Dermis microvascular lymphatic vessel endothelial cell (primary cell): ENCODE data around the gene RAB27A. TPM values are rescaled to one million over a fixed set of nuclear protein-coding genes. Genes with fewer than 3 reads are reported as not detected.
"Not testable (repeated sequence)": the region's sequence is repeated elsewhere in the genome, so short reads cannot be mapped to it uniquely, and the experiment has no call there.

Experiments
- DNase-seq, 2 donors: peaks; one replicate each; pipeline versions ENCODE4 v3.0.0 to v3.0.0-alpha.2; 2010; ENCODE audit warnings: low read depth in 2 of 2
- total RNA-seq: library from RNA; depleted of rRNA; stranded (reverse); fragments of >200 nt; gene quantifications from 2 replicates; pipeline ENCODE4 v1.2.1, GENCODE V29; 2014

RAB27A gene
- total RNA-seq, result 6.2 and 6.8 TPM in 2 replicates

DNA sequence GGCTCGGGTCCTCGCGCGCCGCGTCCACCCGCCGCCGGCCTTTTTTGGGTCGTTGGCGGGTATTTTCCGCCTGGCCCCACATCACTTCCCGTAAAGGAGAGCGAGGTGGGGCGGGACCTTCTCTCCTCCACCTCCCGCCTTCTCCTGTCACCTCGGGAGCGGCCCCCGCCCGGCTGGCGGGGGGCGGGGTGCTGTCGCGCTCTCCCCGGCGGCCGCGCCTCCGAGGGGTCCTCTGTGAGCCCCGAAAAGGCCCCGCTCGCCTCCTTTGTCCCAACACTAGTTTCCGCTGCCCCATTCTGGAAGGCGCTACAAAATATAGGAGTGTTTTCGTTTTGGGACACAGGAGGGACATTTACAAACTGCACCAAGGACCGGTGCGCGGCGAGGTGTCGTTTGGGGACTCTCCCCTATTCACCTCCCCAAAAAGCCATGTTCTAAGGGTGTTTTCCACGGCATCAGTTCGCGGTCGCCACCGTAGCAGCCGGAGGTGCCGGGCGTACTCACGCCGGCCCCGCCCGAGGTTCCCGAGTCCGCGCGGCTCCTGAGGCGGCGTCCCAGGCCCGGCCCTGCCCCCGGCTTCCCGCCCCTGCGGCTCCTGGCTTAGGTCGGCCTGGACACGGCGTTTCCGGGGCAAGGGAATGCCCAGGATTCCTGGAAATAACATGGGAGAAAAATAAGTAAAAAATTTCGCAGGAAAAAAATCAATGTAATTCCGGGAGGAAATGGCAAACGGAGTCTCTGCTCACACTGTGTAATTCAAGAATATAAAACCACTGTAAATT is at the start of gene RAB27A:
Gene RAB27A, minus strand, starts transcription at position 68 of the 782 bp plus-strand sequence. CDS start 54,879 bp downstream, outside the sequence.
- peak; percentile 31 to 74 for DNase-seq

DNA sequence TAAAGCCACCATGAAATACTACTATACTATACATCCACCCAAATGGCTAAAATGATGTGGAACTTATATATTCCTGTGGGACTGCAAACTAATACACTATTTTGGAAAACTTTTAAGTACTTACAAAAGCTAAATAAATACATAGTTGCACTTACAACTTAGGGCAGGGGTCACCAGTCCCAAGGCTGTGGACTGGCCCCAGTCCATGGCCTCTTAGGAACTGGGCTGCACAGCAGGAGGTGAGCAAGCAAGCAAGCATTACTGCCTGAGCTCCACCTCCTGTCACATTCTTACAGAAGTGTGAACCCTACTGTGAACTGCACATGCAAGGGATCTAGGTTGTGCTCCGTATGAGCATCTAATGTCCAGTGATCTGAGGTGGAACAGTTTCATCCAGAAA is 47.5 kb upstream of the RAB27A start:
- DNase-seq, result no peak

DNA sequence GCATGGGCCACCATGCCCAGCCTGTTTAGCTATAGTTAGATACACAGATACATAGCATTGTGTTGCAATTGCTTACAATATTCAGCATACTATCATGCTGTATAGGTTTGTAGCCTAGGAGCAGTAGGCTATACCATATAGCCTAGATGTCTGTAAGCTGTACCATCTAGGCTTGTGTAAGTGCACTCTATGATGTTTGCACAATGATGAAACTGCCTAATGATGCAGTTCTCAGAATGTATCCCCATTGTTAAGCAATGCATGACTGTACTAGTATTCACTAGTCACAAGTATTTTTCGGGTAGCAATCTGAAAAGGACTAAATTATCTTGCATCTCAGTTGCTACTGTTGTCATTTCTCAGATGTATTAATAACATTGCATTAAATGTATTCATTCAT is 45.4 kb upstream of the RAB27A start:
- no peak for DNase-seq

DNA sequence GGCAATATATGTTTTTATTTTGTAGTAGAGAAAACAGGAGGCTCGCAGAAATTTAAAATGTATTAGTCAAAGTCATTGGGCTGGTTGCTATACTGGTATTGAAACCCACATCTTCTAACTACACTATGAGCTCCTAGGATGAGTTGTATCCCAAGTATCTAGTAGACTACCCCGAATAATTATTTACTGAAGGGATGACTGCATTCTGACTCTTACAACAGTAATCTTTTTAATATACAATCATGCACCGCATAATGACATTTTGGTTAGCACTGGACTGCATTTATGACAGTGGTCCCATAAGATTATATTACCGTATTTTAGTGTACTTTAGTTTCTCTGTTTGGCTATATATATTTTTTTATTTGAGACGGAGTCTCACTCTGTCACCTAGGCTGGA is 44.8 kb upstream of the RAB27A start:
- DNase-seq, result no peak

DNA sequence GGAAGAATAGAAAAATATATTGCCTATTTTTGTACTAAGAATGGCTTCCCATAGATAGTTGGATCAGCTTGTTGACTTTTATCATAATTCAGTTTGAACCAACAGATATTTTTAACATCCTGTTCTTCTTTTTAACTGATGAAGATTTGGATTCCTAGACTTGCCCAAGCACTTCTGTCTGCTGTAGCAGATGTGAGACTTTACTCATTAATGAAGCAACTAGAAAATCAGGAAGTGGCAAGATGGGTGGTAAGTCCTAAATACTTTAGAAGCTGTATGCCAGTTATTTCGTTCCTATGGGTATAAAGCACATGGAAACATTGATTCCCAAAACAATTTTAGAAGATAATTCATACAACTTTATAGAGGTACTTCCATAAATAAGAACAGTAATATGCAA is 37.8 kb upstream of the RAB27A start:
- no peak for DNase-seq

DNA sequence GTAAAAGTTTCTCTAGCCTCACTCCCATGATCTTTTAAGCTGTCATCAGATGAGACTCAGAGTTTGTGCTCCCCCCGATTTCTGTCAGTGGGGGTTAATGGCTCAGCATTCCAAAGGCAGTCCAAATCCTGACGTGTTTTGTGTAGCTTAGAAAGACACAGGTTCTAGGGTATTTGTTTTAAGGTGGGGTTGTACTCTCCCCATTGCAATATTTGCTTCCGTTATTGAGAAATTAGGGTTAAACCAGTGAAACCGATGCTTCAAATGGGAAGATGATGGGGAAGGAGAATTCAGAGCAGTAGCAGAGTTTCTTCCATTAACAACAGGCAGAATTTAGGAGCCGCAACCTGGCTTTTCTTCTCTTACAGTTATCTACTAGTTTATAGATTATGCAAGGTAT is 32.9 kb upstream of the RAB27A start:
- no peak for DNase-seq

DNA sequence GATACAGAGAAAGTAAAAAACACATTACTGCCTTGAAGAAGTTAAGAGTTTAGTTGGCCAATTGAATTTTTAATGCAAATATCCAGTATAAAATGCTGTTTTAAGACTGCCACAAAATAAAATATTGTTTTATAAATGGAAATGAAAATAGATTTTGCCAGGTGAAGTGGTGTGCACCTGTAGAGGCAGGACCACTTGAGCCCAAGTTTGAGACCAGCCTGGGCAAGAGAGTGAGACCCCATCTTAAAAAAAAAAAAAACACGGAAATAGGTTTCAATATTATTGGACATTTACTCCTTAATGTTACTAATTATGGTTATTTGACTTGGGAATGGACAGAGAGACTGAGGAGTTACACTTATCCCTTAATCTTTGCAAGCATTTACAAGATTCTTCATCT is 31.4 kb upstream of the RAB27A start:
- DNase-seq, result no peak

DNA sequence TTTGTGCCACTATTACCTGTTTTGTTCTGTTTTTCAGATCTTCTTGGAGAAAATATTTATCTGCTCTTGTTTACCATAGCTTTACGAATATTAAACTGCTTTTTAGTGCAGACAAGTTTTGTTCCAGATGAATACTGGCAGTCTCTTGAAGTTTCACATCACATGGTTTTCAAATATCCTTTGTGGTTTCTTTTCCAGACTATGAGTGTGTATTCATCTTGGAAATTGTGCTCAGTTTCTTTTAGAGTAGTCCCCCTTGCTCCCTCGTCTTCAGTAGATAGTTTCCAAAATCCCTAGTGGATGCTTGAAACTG is 30.6 kb upstream of the RAB27A start:
- DNase-seq, result no peak

DNA sequence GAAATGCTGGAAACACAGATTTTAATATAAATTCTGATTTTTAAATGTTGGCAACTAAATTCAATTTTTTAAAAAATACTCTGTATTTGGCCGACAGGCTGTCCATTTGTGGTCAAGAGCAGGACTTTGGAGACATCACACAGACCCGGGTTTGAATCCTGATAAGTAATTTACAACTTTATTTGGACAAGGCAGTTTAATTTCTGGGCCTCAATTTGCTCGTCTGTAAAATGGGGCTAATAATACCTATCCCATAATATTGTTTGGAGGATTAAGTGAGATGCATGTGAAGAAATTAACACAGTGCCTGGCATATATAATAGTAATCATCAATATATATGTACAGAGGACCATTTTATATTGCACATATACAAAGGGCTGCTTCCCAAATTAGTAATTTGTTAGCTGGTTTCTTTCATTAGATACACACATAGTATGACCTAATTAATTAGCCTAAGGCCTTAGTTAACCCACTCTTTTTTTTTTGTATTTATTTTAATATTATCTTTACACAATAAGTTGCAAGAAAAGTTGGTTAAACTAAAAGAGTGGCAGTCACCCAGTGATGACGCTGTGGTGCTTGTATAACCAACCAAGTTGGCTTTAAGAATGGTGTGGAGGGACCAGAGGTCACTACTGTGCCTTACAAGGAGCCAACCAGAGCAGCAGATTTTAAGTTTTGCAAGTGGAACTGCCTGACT is 30.1 kb upstream of the RAB27A start:
- no peak for DNase-seq

DNA sequence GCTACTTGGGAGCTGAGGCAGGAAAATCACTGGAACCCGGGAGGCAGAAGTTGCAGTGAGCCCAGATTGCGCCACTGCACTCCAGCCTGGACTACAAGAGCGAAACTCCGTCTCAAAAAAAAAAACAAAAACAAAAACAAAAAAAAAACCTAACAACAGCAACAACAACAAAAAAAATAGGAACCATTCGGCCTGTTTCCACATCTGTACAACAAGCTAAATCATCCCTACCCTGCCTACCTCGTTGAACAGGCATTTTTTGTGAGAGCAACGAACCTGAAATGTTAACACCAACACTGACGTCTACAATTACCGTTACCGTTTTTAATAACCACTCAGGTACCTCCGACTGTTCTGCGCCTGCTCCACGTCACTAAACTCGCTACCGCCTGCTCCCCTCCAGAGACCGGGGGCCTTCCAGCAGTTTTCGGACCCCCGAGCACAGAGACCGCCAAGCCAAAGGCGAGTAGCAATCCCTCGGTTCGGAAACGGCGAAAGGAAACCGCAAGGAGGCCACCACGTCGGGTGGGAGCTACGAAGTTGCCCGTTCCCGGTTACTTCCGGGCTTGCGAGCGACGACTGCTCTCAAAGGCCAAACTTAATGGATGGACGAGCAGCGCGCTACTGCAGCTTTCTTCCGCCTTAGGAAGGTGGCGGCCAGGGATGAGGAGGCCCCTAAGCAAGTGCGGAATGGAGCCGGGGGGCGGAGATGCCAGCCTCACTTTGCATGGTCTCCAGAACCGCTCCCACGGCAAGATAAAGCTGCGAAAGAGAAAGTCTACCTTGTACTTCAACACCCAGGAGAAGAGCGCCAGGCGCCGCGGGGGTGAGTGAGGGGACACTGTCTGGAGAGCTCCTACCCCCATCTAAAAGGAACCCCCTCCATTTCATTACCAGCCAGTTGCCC is 29.2 kb upstream of the RAB27A start, which contains the start of the genes PIGB and PIGBOS1:
Gene PIGB, plus strand, starts transcription at position 635 of the 907 bp plus-strand sequence. Its CDS starts 29 bp downstream, at position 664.
Gene PIGBOS1, minus strand, starts transcription at position 536 of the 907 bp plus-strand sequence. CDS start 1,331 bp downstream, outside the sequence.
- peak; percentile 73 to 90 for DNase-seq

DNA sequence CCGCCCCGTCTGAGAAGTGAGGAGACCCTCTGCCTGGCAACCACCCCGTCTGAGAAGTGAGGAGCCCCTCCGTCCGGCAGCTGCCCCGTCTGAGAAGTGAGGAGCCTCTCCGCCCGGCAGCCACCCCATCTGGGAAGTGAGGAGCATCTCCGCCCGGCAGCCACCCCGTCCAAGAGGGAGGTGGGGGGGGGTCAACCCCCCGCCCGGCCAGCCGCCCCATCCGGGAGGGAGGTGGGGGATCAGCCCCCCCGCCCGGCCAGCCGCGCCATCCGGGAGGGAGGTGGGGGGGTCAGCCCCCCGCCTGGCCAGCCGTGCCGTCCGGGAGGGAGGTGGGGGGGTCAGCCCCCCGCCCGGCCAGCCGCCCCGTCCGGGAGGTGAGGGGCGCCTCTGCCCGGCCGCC is 13.2 kb upstream of the RAB27A start:
- DNase-seq, result not testable (repeated sequence)

DNA sequence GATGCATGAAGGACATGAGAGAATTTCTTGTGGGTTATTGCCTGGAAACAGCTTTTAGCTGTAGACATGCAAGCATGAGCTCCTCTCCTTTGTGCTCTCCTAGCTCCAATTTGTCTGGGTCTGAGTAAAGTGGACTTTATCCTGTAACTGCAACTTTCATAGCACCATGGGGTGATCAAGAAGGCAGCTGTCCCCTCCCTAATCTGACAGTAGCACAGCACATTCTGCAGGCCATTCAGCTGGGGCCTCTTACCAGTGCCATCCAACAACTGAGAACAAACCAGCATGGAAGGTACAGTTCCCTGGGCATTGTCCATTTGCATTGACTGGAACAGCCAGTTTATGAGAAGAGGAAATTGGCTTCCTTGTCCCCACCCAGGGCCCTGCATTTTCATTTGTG is 7.7 kb upstream of the RAB27A start:
- no peak for DNase-seq

DNA sequence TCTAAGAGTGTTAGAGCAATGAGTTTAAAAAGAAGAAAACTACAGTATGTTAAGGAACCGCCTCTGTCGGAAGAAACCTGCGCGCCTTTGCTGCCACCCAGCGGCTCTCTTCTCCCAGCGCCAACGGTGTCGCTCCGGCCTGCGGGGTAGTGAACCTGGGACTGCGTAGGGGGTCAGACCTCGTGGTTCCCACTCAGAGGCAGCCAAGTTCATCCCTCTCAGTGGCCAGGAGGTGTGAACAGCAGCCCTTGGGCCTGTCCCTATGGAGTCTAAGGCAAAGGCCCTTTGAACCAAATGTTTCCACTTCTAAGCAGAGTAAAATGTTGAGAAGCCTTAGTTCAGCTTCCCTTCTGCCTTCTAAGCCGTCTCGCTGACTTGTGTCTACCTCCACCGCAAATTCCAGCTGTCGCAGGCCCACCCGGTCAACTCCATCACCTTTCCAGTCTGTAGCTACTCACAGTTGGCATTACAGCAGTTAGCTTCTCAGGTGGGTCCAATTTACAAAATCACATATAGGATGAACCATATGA is 980 bp upstream of the RAB27A start:
- DNase-seq, result peak; percentile 65 to 83

DNA sequence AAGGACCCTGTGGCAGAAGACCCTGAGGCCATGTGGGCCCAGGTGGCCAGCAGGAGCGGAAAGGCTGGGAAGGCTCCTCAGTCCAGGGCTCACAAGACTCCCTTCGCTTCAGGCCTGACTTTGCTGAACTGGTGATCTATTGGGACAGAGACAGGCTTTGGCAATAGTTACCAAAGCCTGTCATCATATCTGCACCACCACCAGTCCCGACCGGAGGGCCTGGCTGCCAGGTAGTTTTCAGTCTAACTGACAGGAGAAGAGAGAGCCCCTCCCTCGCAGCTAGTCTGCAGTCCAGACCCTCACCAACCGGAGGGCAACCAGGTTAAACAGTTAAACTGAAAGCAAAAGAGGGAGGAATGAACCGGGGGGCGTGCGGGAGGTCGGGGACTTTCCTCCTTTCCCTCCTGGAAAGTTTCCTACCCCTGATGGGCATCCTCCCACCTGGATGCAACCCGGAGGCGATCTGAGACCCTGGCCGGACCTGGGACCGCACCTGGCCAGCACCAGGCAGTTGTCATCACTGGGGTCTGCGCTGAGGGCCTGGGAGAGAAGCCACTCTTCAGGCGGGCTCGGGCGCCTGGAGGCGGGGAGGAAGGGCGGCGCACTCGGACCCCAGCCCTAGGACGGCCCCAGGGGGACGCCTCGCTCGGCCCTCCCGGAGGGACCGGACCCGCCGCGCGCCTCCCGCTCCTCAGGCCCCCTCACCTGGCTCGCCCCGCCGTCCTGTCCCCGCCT is 435 bp downstream of the RAB27A start:
- peak in 1 of 2 donors; percentile 28 for DNase-seq

DNA sequence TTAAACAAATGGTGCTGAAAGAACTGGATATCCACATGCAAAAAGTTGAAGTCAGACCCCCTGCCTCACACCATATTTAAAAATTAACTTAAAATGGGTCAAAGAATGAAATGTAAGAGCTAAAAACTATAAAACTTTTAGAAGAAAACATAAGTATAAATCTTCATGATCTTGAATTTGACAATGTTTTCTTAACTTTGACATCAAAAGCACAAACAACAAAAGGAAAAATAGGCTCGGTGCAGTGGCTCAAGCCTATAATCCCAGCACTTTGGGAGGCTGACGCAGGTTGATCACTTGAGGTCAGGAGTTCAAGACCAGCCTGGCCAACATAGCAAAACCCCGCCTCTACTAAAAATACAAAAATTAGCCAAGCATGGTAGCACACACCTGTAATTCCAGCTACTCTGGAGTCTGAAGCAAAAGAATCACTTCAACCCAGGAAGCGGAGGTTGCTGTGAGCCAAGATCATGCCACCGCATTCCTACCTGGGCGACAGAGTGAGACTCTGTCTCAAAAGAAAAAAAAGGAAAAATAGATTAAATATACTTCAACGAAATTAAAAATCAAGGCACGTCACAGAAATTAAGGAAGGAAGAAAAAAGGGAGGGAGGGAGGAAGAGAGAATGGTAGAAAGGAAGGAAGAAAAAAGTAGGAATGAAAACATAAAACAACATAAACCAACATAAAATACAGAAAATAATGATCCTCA is 1.5 kb downstream of the RAB27A start:
- no peak for DNase-seq

DNA sequence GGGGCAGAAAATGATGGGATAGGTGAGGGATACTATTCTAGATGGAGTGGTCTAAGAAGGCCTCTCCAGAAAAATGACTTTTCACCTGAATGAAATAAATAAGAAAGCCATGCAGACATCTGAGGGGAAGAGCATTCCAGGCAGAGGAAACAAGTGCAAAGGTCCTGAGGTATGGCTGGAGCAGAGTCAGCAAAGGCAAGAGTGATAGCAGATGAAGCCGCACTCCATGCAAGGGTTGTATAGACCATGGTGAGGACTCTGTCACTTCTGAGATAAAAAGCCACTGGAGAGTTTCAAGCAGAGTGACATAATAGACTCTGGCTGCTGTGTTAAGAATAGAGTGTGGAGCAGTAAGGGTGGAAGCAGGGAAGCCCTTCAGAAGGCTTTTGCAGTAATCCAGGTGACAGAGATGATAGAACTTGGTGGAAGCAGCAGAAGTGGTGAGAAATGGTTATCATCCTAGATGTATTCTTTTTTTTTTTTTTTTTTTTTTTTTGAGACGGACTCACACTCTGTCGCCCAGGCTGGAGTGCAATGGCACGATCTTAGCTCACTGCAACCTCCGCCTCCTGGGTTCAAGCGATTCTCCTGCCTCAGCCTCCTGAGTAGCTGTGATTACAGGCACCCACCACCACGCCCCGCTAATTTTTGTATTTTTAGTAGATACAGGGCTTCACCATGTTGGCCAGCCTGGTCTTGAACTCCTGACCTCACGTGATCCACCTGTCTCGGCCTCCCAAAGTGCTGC is 3.0 kb downstream of the RAB27A start:
- DNase-seq, result not testable (repeated sequence)

DNA sequence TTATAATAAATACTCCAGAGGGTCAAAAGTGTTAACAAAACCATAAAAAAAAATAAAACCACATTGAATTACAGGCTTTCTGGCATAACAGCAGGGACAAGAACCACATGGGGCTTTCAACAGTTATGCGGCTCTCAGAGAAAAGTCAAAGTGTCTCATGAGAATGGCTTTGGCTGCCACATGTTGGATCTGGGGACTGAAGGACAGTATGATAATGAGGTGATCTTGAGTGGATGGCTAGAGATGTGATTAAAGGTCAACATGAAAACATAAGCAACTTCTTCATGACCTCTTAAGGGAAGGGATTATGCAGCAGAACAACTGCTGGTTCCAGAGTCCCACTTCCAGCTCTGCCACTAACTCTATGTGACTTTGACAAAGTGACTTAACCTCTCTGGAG is 5.2 kb downstream of the RAB27A start:
- no peak for DNase-seq

DNA sequence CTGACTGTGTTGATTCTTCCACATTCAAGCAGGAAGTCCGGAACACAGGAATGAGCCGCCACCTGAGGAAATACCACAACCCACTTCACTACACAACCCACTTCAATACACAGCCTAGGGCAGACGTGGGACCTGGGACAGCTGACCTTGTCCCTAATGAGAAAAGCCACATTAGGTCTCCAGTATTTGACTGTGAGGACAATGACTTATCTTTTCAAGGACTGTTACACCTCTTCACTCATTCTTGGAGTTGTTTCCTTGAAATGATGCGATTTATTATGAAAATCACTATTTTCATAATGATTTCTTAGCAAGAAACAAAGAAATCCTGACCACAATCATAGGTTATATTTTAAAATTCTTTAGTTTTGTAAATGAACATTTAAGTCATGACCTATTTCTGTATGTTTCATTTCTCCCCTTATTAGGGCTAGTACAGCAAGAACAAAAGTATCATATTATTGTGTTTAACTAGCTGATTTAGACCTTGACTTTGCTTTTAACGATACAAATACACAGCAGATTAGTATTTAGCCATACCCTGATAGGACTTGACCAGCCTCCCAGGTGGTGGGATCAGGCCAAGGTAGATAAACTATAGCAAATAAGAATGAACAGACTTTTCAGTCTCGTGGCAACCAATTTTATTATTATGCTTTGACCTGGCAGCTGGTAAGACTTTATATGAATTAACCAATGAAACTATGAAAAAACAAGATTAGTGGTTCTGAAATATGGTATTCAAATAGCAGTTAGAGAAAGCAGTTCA is 6.0 kb downstream of the RAB27A start:
- peak in 1 of 2 donors; percentile 37 for DNase-seq
